EH (cell line): ENCODE data around the gene MEGF11.

Experiments
- DNase-seq: peaks from one replicate; pipeline ENCODE4 v3.0.0-alpha.2; 2015; ENCODE audit warnings: low read depth

MEGF11 gene

DNA sequence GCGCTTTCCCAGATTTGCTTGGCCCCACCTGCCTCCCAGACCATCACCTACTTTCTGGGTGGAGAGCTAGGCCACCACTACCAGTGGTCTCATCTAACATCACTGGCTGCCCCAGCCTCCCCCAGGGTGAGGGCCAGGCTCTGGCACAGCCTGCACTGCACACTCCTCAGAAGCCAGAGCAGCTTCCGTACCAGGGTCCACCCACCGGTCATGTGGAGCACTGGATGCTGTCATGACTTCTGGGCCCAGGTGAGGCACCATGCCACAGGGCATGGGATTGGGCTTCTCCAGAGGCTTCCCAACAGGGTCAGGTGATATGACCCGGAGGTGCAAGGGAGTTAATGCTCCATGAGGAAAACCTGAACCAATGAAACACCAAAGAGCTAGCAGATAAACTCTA, 14.0 kb downstream of the MEGF11 start:
- no peak for DNase-seq

DNA sequence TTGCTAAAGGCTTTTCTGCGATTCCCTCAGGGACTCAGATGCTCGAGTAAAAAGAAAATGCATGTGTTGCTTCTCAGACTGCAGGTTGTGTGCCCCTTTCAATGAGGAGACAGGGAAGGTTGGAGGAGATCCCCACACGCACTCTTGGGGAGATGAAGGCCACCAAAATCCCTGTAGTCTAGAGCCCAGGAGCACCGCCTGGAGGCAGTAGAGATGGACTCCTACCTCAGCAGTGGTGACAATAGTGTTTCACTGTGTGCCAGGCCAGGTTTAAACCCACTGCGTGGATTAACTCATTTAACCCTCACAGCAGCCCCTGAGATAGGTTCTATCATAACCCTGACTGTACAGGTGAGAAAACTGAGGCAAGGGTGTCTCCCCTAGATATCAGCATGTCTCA, 15.2 kb downstream of the MEGF11 start:
- DNase-seq, result no peak

DNA sequence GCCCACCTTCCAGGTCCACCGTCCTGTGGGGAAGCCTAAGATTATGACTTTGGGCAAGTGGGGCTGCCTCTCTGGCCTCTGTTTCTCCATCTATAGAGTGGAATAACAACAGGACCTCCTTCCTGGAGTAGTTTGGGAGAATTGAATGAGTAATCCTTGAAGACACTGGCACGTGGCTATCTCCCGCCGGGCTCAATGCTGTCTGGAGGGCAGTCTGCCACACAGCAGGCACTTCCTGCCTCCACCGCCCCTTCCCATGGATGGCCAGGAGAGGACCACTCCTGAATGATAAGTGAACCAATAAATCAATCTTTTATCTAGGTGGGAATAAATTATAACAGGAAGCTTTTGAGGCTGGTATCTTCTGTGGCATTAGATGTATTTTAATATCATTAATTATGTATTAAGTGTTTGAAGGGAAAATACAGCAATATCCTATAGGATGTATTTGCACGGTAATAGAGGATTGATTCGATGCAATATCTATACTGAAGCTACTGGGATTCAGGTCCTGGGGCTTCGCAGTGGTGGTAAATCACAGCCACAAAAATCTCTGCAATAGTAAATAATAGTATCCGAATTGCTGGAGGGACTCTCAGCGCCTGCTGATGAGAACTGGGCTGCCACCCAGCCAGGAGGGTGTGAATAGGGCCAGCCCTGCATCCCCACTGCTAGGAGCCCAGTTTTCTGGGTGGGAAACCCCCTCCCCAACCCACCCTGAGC, 15.9 kb downstream of the MEGF11 start:
- DNase-seq, result no peak

DNA sequence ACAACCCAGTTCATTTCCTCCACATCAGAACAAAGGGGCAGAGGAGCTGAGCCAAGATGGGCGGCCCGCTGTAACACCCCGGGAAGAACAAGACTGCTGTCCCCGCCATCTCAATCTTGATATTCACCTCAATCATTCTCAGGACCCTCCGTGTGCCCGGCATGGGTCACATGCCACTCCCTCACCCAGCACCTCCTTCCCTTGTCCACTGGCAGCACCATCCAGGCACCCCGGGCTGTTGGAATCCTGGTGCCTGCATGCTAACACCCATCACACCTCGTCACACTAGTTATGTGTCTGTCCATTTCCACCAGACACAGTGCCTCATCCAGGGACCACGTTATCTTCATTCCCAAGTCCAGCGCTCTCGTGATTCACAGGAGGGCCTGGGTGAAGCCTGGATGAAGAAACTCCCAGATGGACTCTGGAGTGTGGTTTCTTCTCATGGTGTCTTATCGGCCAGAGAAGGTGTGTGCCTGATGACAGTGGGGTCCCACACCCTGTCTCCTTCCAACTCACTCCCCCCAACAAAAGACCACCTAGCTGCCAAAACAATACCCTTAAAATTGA, 16.7 kb downstream of the MEGF11 start:
- no peak for DNase-seq

DNA sequence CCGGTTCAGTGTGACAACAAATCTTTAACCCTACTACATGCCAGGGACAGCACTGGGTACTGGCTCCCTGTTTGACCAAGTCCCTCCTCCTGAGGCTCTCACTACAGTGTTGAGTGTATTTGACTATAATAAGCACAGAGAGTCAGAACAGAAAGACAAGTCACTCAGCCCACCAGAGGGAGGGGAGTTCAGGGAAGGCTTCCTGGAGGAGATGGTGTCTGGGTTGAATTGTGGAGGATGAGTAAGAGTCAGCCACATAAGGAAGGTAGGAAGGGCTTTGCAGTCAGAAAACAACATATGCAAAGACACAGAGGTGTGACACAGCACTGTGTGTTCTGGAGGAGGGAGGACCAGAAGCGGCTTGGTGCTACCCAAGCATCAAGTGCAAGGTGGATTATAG, 17.7 kb downstream of the MEGF11 start:
- DNase-seq, result no peak

DNA sequence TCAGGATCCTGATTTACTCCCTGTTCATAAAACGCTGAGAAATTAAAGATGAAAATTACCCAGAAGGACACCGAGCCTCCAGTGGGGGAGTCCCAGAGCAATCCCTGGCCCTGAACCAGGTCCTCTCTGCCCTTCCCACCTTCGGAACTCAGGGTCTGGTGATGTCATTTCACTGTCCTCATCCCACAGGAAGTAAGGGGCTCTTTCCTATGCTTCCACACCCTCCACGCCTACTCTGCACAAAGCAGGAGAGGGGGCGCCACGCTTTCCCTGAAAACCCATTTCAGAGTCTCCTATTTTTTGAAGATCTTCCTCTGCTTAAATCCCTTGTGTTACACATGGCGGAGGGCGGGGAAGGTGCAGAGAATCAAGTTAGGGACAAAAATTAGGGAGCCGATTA, 18.8 kb downstream of the MEGF11 start:
- DNase-seq, result no peak

DNA sequence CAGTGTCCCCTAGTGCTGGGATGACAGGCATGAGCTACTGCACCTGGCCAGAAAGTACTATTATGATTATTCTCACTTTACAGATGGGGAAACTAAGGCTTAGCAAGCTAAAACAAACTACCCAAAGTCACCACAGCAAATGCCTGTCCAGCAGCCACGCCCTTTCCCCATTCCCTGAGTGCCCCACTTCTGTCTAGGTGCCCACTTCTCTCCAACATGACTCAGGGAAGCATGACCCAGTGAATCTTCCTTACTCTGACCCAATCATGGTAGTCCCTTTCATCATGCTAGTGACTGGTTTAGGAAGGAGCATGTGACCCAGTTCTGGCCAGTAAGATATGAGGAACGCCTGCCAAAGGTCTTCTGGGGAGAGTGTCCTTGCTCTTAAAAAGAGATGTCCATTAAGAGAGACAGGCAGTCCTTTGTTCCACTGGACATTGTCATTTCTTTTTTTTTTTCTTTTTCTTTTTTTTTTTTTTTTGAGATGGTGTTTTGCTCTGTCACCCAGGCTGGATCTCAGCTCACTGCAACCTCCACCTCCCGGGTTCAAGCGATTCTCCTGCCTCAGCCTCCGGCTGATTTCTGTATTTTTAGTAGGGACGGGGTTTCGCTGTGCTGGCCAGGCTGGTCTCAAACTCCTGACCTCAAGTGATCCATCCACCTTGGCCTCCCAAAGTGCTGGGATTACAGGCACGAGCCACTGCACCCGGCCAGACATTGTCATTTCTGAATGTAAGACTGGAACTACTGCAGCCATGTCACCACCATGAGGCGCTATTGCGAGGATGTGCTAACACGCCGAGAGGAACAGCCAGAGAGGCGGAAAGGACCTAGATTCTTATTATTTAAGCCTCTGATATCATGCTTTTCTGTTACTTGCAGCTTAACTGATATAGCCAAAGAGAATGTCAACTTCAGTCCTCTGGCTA, 19.8 kb downstream of the MEGF11 start:
- DNase-seq, result peak; percentile 31

DNA sequence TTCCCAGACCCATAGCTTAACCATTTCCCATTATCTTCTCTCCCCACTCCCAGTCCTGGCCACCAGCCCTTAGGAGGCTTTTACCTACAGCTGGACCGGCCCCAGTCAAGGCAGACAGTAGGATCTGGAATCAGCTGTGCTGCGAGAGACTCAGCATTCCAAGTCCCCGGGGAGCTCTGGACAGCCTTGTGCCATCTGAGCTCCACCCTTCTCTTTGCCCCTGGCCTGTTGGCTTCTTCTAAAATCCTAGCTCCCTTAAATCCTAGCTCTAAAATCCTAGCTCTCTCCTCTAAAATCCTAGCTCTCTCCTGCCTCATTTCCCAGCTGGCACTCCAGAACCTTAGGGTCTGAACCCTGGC, 21.3 kb downstream of the MEGF11 start:
- DNase-seq, result no peak

DNA sequence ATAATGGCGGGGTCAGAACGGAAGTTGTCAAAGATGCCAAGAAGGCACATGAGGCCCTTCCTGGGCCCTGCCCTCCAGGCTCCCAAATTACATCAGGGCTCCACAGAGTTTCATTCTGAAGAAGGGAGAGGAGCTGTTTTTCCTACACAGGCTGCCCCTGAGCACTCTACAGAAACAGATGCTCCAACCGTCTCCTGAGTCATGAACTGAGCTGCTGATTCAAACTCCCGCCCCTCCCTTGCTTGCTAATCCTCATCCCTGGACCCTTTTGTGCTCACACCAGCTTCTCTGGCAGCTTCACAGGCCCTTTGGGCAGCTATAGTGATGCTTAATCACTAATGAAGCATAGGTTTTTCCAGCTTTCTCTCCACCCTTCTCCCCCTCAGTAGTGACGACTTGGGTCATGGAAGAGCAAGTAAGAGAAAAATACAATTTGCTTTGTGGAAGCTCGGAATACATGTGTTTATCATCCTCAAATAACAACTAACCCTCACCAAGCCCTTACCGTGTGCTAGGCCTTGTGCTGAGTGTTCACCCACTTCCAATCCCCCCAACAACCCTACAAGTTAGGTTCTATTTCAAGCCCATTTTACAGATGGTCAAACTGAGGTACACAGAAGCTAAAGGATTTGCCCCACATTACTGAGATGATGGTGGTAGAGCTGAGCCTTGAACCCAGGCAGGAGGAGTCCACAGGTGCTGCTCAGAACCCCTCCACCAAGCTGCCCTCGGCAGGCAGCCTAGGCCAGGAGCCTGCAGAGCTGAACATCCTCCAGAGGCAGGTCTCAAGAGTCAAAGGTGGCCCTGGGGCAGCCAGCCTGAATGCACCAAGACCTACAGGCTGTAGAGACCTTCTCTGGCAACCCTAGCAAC, 21.9 kb downstream of the MEGF11 start:
- peak; percentile 12 for DNase-seq

DNA sequence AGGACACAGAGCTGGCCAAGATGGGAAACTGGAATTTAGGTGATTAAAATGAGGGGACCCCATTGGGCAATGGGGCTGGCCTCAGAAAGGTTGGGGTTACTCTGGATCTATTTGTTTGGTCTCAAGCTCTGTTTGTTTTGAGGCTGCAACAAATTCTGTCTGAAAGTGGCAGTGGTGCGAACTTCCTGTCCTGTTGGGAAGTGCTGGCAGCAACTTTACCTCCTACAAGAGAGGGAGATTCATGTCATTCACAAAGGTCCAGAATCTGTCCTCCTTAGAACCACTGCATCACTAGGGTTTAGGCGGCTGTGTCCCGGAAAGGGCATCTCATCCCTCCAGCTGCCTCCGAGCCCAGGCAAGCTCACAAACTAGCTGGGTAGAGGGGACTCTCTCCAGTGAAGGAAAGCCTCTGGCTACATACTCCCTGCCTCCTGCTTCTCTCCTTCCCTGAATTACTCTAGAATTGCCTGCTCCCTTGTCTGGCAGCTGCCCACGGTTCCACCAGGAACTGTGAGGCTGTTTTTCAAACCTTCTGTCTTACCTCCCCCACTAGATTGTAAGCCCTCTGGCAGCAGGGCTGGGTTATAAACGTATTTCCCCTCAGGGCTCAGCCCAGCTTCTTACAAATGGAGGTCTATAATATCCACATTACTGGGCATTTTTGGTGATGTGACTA, 23.6 kb downstream of the MEGF11 start:
- no peak for DNase-seq

DNA sequence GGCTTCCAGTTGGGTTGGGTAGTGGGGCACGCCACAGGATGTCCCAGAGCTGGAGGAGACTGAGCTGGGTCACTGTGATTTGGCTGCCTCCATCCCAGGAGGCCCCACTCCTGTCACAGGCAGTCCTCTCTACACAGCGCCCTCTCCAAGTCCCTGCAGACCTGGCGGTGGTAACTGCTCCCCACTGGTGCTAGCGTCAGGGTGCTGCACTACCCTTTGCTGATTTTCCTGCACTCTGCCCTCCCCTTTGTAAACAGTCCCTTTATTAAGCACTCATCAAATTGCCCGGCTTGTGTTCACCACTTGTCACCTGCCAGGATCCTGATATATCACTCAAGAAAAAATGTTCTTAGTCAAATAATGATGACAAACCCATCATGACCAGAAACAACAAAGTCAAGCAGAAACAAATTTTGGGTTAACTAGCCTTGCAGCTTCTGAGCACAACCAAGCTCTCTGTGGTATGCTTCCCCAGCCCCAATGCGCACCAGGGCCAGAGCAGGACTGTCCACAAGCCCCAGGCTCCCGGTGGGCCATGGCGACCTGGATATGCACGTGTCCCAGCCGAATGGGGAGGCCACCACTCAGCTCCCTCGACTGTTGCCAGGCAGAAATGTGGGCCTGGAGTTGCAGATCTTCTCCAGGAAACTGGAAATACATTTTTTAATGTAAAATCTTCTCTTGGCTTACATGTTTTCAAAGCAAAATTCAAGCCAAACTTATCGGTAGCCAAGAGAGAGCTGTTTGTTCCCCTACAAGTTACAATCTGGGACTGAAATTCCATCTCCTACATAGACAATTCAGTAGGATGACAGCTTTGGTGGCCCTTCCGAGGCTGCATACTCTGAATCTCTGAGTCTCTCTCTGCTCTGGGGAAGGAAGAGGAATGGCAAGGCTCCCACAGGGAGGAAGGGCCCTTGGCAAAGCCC, 24.5 kb downstream of the MEGF11 start:
- DNase-seq, result no peak

DNA sequence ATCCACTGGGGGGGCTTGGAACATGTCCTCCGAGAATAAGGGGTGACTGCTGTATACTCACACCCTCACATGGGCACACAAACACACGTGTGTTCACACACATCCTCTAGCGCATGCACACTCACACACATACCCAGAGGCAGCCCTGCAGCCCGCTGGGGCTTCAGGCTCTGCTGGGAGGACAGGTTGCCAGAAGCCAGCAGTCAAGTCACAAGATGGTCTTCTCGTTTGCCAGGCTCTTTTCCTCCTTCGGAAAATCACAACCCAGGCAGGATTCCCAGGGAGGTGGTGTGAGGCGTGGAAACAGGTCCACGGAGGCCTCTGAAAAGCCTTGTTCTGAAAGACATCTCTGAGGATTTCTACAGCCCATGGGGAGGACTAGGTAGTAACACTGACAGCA, 26.8 kb downstream of the MEGF11 start:
- DNase-seq, result no peak

DNA sequence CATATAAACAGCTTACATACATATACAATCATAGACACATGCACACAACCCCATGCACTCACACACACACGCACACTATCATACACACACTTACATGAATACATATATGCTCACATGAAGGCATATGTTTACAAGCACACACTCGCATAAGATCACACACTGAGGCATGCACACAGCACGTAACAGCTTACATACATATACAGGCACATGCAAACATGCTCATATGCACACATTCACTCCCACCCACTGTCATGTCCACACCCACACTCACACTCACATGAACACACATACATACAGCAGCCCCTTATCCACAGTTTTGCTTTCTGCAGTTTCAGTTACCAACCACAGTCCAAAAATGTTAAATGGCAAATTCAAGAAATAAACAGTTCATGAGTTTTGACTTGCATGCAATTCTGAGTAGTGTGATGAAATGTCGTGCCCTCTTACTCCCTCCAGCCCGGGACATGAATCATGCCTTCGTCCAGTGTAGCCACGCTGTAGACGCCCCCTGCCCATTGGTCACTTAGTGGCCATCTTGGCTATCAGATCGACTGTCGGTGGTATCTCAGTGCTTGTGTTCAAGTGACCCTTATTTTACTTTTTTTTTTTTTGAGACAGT, 27.8 kb downstream of the MEGF11 start:
- no peak for DNase-seq

DNA sequence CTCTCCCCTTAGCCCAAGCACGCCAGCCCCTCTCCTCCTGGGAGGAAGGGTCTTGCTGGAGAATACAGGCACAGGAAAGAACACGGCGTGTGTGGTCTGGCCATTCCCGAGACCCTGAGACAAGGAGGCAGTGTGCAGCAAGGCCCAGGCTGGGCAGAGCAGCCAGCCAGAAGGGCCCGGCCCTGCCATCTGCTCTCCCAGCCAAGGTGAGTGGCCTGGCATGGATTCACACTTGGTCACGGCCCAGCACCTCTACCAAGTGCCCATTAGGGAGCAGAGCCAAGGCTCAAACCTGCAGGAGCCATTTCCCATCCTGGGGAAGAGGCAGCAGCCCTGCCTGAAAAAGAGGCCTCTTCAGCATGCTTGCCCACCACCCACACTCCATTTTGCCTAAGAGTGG, 28.6 kb downstream of the MEGF11 start:
- DNase-seq, result no peak

DNA sequence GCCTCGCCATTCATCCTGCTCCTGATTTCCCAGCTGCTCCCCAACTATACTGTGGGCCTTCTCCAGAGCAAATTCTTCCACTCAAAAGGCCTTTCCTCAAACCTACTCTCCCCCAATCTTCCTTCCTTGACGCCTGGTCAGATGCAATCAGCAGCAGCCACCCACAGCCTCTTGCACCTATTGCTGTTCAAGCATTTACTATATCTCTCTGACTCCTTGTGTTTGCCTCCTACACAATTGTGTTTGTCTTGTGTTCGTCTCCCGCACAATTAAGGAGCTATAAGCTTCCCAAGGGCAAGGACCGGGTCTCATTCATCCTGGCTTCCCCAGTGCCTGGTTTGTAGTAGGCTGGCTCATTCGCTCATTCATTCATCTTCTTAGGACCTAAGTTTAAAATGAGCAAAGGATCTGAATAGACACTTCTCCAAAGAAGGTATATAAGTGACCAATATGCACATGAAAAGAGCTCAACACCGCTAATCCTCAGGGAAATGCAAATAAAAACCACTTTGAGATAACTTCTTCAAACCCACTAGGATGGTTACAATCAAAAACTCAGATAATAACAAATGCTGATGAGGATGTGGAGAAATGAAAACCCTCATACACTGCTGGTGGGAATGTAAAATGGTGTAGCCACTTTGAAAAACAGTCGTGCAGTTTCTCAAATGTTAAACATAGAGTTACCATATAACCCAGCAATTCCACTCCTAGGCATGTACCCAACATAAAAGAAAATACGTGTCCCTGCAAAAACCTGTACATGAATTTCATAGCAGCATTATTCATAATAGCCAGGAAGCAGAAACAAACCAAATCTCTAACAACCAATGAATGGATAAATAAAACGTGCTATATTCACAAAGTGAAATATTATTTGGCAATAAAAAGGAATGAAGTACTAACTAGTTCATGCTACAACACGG, 31.0 kb downstream of the MEGF11 start:
- no peak for DNase-seq

DNA sequence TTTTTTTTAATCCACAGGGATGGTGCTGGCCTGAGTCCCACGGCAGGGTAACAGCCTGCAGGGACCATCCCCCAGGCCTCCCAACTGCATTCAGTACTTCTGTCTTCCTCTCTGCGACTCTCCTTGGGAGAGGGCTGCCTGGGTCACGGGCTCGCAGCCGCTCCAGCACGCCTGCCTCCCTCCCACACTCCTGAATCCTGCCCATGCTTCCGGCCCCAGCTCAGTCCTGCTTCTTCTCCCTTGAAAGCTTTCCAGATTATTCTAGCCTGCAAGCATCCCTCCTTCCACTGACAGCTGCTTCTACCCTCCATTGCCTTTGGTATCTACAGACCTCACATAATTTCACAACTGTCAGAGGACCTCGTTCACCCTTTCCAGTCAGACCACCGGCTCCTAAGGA, 32.4 kb downstream of the MEGF11 start:
- DNase-seq, result no peak

DNA sequence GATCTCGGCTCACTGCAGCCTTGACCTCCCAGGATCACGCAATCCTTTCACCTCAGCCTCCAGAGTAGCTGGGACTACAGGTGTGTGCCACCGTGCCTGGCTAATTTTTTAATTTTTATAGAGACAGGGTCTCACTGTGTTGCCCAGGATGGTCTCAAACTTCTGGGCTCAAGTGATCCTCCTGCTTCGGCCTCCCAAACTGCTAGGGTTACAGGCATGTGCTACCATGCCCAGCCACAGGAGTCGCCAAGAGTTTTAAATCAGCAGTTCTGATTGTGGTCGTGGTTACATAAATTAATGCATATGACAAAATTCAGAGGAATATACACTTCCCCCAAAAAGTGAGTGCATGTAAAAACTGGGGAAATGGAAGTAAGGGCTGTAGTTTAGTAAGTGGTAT, 32.9 kb downstream of the MEGF11 start:
- DNase-seq, result no peak

DNA sequence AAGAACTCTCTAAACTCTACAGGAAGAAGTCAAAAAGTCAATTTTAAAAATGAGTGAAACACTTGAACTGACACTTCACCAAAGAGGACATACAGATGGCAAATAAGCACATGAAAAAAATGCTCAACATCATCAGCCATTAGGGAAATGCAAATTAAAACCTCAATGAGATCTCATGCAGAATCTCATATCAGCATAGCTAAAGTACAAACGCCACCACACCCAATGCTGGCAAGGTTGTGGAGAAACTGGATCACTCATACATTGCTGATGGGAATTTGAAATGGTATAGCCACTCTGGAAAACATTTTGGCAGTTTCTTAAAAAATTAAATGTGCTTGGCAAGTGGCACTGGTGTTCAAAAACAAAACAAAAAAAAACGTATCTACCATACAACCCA, 34.2 kb downstream of the MEGF11 start:
- DNase-seq, result no peak

DNA sequence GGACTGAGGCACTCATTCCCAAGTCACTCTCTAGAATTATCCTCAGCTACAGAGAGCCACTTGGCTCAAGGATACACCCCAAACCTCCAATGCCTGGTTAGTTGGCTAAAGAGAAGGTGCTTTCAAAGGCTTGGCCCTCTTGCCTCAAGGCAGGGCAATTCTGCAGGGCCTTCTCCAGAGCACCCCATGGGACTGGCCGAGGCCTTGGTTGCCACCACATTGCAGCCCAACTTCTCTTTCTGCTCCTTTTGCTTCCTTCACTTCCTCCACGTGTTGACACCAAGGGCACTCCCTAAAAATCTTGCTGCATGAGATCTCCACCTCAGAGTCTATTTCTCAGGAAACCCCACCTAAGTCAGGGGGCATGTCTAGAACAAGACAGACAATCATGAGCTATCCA, 36.7 kb downstream of the MEGF11 start:
- DNase-seq, result no peak
